ENCODE data around the gene TRIM33.

DNA sequence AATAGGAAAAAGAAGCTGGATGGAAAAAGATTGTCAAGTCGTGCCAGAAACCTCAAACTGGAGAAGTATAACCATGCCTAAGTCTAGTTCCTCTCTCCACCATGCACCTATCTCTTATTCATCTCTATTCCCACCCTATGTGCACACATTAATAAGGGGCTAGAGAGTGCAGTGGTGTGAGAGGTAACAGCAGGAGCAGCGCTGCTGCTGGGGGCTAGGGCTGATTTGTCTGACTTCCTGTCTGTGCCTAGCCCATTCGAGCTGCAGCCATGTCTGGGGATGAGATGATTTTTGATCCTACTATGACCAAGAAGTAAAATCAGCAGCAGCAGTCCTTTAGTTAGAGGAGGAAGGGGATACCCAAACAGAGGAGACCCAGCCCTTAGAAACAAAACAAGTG, 43.0 kb downstream of the TRIM33 start:
- TF ChIP-seq EZH2 (optimal IDR thresholded peaks at IDR 0.05; ENCODE audit: low read depth, low read length) = no peak
- TF ChIP-seq, protein P1, sequence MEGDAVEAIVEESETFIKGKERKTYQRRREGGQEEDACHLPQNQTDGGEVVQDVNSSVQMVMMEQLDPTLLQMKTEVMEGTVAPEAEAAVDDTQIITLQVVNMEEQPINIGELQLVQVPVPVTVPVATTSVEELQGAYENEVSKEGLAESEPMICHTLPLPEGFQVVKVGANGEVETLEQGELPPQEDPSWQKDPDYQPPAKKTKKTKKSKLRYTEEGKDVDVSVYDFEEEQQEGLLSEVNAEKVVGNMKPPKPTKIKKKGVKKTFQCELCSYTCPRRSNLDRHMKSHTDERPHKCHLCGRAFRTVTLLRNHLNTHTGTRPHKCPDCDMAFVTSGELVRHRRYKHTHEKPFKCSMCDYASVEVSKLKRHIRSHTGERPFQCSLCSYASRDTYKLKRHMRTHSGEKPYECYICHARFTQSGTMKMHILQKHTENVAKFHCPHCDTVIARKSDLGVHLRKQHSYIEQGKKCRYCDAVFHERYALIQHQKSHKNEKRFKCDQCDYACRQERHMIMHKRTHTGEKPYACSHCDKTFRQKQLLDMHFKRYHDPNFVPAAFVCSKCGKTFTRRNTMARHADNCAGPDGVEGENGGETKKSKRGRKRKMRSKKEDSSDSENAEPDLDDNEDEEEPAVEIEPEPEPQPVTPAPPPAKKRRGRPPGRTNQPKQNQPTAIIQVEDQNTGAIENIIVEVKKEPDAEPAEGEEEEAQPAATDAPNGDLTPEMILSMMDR (IDR thresholded peaks at IDR 0.05; ENCODE audit: low read length) = no peak

Measured in MM.1S (cell line).